BLaER1 (cell line): Measurements from ENCODE around the gene IFNGR1.

Experiments
- H3K27ac ChIP-seq: shearing (Covaris generic); formaldehyde crosslinking; 2 replicates; pipeline ENCODE4 v1.8.1; 2022
- H3K27me3 ChIP-seq: shearing (Covaris generic); formaldehyde crosslinking; 2 replicates; pipeline ENCODE4 v1.8.1; 2022
- H3K36me3 ChIP-seq: shearing (Covaris generic); formaldehyde crosslinking; 2 replicates; pipeline ENCODE4 v1.8.1; 2022
- H3K4me1 ChIP-seq: shearing (Covaris generic); formaldehyde crosslinking; 2 replicates; pipeline ENCODE4 v1.8.1; 2022
- H3K4me2 ChIP-seq: shearing (Covaris generic); formaldehyde crosslinking; 2 replicates; pipeline ENCODE4 v1.8.1; 2022
- H3K4me3 ChIP-seq: shearing (Covaris generic); formaldehyde crosslinking; 2 replicates; pipeline ENCODE4 v1.8.1; 2022
- H3K9ac ChIP-seq: shearing (Covaris generic); formaldehyde crosslinking; 2 replicates; pipeline ENCODE4 v1.8.1; 2022
- H3K9me3 ChIP-seq: shearing (Covaris generic); formaldehyde crosslinking; 2 replicates; pipeline ENCODE4 v1.8.1; 2022
- H4K20me1 ChIP-seq: shearing (Covaris generic); formaldehyde crosslinking; 2 replicates; pipeline ENCODE4 v1.8.1; 2022
- Cebpa-rat ChIP-seq: shearing (Covaris generic); IDR thresholded peaks from 2 replicates; pipeline ENCODE4 v1.8.1; 2022

The IFNGR1 gene

DNA sequence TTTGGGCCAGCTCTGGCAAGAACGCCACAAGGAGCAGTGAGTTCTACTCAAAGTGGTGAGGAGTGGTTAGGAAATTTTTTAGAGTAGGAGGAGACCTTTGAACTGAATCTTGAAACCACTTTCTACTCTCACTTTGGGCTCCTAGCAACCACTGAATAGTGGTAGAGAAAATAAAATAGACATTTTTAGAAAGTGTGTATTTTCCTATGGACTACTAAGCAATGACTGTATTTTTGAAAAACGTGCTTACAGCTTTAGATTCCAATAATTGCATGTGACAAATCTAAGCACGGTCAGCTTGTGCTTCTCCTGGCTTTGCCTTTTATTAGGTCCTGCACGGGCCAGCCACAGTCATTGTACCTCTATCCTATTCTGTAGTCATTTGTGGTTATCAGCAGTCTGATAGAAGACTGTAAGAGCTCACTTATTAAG is 8.7 kb upstream of the IFNGR1 start:
- Histone ChIP-seq H3K4me3 (no peak overlapping the region), H3K27ac (no peak overlapping the region), H3K4me2 (no peak overlapping the region), H3K4me1 (peaks cover 49% of the 10 kb centered on the region), H3K9ac (no peak overlapping the region), H3K36me3 (no peaks in the 10 kb centered on the region), H4K20me1 (no peaks in the 10 kb centered on the region), H3K9me3 (no peaks in the 10 kb centered on the region), H3K27me3 (no peaks in the 10 kb centered on the region)
- no peak for TF ChIP-seq Cebpa-rat

DNA sequence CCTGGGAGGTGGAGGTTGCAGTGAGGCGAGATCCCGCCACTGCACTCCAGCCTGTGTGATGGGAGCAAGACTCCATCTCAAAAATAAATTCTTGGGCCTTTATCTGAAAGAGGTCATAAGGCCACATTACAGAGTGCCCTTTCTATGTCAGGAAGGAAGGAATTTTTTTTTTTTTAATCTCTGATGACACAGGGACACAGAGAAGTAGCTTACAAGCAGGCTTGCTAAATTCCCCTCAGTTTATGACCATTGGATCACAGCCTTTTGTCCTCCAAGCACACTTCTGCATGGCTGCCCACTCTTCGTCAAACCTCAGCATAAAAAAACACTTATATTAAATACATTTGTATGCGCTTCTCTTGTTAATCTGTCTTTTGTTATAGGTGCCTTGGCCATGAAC is 7.5 kb upstream of the IFNGR1 start:
- no peaks in the 10 kb centered on the region for H3K27me3 ChIP-seq
- TF ChIP-seq Cebpa-rat = no peak
- no peak overlapping the region for H3K27ac ChIP-seq
- H3K4me3 ChIP-seq = no peak overlapping the region
- H3K4me2 ChIP-seq = no peak overlapping the region
- H3K4me1 ChIP-seq = peaks cover 49% of the 10 kb centered on the region
- H3K36me3 ChIP-seq = no peaks in the 10 kb centered on the region
- no peak overlapping the region for H3K9ac ChIP-seq
- H4K20me1 ChIP-seq = no peaks in the 10 kb centered on the region
- no peaks in the 10 kb centered on the region for H3K9me3 ChIP-seq

GRCh38 chr6:137224799-137225198 is 5.6 kb upstream of the IFNGR1 start:
- Histone ChIP-seq H3K27ac (peak overlapping the region; percentile 66), H3K27me3 (no peaks in the 10 kb centered on the region), H3K4me2 (peak overlapping the region; percentile 79), H4K20me1 (no peaks in the 10 kb centered on the region), H3K36me3 (no peaks in the 10 kb centered on the region), H3K4me1 (peaks cover 49% of the 10 kb centered on the region), H3K9me3 (peaks cover 4% of the 10 kb centered on the region; the same call in 1 of the 2 replicates), H3K9ac (no peak overlapping the region), H3K4me3 (no peak overlapping the region)
- TF ChIP-seq Cebpa-rat = no peak

GRCh38 chr6:137223370-137224131 is 4.4 kb upstream of the IFNGR1 start:
- peaks cover 4% of the 10 kb centered on the region; the same call in 1 of the 2 replicates for H3K9me3 ChIP-seq
- H3K9ac ChIP-seq = no peak overlapping the region
- peak overlapping the region; percentile 80; the same call in 1 of the 2 replicates for H3K27ac ChIP-seq
- no peaks in the 10 kb centered on the region for H3K36me3 ChIP-seq
- peaks cover 54% of the 10 kb centered on the region for H3K4me1 ChIP-seq
- no peak overlapping the region for H3K4me3 ChIP-seq
- H3K4me2 ChIP-seq = peak overlapping the region; percentile 79
- H4K20me1 ChIP-seq = peaks cover under 1% of the 10 kb centered on the region; the same call in 1 of the 2 replicates
- H3K27me3 ChIP-seq = no peaks in the 10 kb centered on the region
- no peak for TF ChIP-seq Cebpa-rat

- peak overlapping the region; percentile 46 for H3K9ac ChIP-seq
- peaks cover 4% of the 10 kb centered on the region; the same call in 1 of the 2 replicates for H3K9me3 ChIP-seq
- H3K4me1 ChIP-seq = peaks cover 64% of the 10 kb centered on the region
- no peaks in the 10 kb centered on the region for H3K27me3 ChIP-seq
- H3K36me3 ChIP-seq = no peaks in the 10 kb centered on the region
- H3K4me2 ChIP-seq = peak overlapping the region; percentile 79
- peak overlapping the region; percentile 27; the same call in 1 of the 2 replicates for H3K4me3 ChIP-seq
- peaks cover 12% of the 10 kb centered on the region for H4K20me1 ChIP-seq
- peak overlapping the region; percentile 80 for H3K27ac ChIP-seq
- no peak for TF ChIP-seq Cebpa-rat
These were observed 3.2 kb upstream of the IFNGR1 start for GRCh38 chr6:137222381-137222780.

GRCh38 chr6:137219664-137220252 is 573 bp upstream of the IFNGR1 start:
- Histone ChIP-seq H3K9ac (peak overlapping the region; percentile 83; the same call in 1 of the 2 replicates), H3K36me3 (peaks cover 5% of the 10 kb centered on the region; the same call in 1 of the 2 replicates), H3K4me2 (peak overlapping the region; percentile 86), H3K27ac (peak overlapping the region; percentile 82), H3K4me3 (peak overlapping the region; percentile 76), H4K20me1 (peaks cover 26% of the 10 kb centered on the region), H3K4me1 (peaks cover 66% of the 10 kb centered on the region), H3K27me3 (no peaks in the 10 kb centered on the region), H3K9me3 (peaks cover 4% of the 10 kb centered on the region; the same call in 1 of the 2 replicates)
- TF ChIP-seq Cebpa-rat = no peak

DNA sequence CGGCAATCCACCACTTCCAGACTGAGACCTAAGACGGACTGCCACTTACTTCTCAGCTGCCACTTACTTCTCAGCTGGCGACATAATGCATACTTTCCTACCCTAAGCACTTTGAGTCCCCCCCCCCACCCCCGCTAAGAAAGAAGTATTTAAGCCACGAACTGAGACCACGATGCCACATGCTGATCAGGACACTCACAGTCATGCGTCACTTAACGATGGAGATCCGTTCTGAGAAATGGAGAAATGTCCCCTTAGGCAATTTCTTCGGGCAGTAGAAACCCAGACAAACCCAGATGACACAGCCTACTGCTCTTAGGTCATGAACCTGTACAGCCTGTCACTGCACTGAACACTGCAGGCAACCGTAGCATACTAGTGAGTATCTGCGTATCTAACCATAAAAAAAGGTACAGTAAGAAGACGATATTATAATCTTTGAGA is 690 bp downstream of the IFNGR1 start:
- Histone ChIP-seq H3K4me3 (peak overlapping the region; percentile 76), H3K4me2 (peak overlapping the region; percentile 86), H3K4me1 (peaks cover 54% of the 10 kb centered on the region), H4K20me1 (peaks cover 37% of the 10 kb centered on the region), H3K9me3 (peaks cover 15% of the 10 kb centered on the region), H3K9ac (peak overlapping the region; percentile 83), H3K27ac (peak overlapping the region; percentile 82), H3K27me3 (no peaks in the 10 kb centered on the region), H3K36me3 (peaks cover 15% of the 10 kb centered on the region)
- TF ChIP-seq Cebpa-rat = no peak

DNA sequence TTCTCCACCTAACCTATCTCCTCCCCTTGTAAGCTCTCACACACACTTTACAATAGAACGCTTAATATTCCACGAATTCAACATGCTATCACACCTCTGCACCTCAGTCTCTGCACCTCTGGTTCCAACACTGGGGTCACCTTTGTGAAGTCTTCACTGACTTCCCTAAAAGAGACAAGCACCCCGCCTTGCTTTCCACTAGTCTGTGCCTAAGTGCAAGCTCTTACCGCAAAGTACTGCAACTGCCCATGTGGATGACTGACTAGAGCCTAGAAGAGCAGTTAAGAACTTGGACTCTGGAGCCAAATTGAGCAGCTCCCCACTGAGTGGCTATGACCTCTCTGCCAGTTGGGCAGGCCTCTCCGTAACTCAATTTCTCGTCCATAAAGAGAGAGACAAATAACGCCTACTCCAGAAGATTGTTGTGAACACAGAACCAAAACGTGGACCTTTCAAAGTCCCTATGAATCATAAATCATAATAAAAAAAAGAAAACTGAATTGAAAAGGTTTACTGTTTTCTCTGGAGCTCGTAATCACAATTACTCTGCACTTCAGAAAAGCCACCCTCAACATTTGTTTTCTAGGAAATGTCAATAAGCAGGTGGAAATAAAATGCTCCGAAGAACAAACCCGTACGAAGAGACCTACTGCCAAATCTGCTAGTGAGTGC is 1.2 kb downstream of the IFNGR1 start:
- Histone ChIP-seq H4K20me1 (peaks cover 41% of the 10 kb centered on the region), H3K9ac (peak overlapping the region; percentile 83), H3K9me3 (peaks cover 17% of the 10 kb centered on the region), H3K4me2 (peak overlapping the region; percentile 86), H3K36me3 (peaks cover 17% of the 10 kb centered on the region), H3K27ac (peak overlapping the region; percentile 82; the same call in 1 of the 2 replicates), H3K4me1 (peaks cover 48% of the 10 kb centered on the region), H3K4me3 (peak overlapping the region; percentile 76), H3K27me3 (no peaks in the 10 kb centered on the region)
- no peak for TF ChIP-seq Cebpa-rat

DNA sequence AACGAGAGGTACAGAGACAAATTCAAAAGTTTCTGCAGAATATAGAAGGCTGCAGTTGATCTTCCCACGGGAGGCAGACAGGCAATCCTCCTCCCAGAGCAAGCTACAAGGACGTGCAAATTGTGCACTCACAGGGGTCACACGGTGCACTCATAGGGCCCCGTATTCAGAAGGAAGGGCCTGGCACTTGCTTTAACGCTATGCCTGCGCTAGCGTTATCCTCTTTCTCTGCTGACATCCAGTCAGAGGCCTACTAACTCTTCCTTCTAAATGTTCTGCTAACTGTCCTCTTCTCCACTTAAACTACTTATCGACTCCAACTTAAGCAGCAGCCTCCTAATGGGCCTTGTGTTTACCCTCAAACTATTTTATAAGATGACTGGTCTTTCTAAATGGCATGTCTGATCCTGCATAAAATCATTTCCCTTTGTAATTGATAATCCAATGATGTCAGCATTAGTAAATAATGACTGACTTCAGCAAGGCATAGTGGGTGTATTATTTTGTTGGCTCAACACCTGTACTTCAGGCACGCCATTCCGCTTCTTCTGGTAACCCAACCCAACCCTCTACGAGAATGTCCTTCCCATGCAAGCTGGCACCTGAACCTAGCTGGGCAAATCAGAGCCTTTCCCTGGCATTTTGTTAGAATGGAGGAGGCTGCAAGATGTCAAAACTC is 2.2 kb downstream of the IFNGR1 start:
- no peak for TF ChIP-seq Cebpa-rat
- Histone ChIP-seq H3K9me3 (peaks cover 25% of the 10 kb centered on the region), H4K20me1 (peaks cover 41% of the 10 kb centered on the region), H3K9ac (0 out of 2 replicates have a peak overlapping the region, but pooled peaks have one; percentile 83), H3K4me3 (no peak overlapping the region; the same call in 1 of the 2 replicates), H3K36me3 (peaks cover 24% of the 10 kb centered on the region), H3K4me2 (peak overlapping the region; percentile 86), H3K4me1 (peaks cover 39% of the 10 kb centered on the region), H3K27me3 (no peaks in the 10 kb centered on the region), H3K27ac (no peak overlapping the region)
